DND-41 (cell line): ENCODE data around the gene CPLANE1.

ENCODE experiments used
- ATAC-seq: fragments of 200-7000 bp; cut with Tn5 transposase; 3 replicates; pipeline ENCODE4 v1.9.1; 2021; ENCODE audit warnings: low read depth; ENCODE audit not compliant: insufficient read depth
- DNase-seq: peaks from one replicate; pipeline ENCODE4 v3.0.0-alpha.2; 2020
- H2AFZ ChIP-seq: 2 replicates; pipeline ENCODE4 v1.6.0; 2012; ENCODE audit warnings: low read depth, low read length
- H3K27ac ChIP-seq: 2 replicates; pipeline ENCODE4 v1.5.1; 2012; ENCODE audit warnings: low read length, inconsistent platforms
- H3K27me3 ChIP-seq: fragments of 200-600 bp; sonication (generic); 2 replicates; pipeline ENCODE4 v1.6.0; 2012; ENCODE audit warnings: low read length, mild to moderate bottlenecking, inconsistent platforms; ENCODE audit not compliant: insufficient read depth, poor library complexity
- H3K36me3 ChIP-seq: 2 replicates; pipeline ENCODE4 v1.5.1; 2012; ENCODE audit warnings: low read length, inconsistent platforms; ENCODE audit not compliant: insufficient read depth
- H3K4me1 ChIP-seq: 2 replicates; pipeline ENCODE4 v1.5.1; 2012; ENCODE audit warnings: mild to moderate bottlenecking, low read length; ENCODE audit not compliant: insufficient read depth
- H3K4me2 ChIP-seq: 2 replicates; pipeline ENCODE4 v1.6.0; 2012; ENCODE audit warnings: mild to moderate bottlenecking, moderate library complexity, low read length, inconsistent platforms; ENCODE audit not compliant: insufficient read depth
- H3K4me3 ChIP-seq, 2 experiments: fragments of 200-600 bp in 1 of 2; shearing (Covaris generic) in 1 of 2; 2 replicates each; pipeline ENCODE4 v1.5.1; 2012 to 2016; ENCODE audit warnings: inconsistent platforms in 2 of 2, low read length in 2 of 2, mild to moderate bottlenecking in 2 of 2, low read depth in 1 of 2, moderate library complexity in 1 of 2
- H3K79me2 ChIP-seq: 2 replicates; pipeline ENCODE4 v1.6.0; 2012; ENCODE audit warnings: low read length, inconsistent platforms; ENCODE audit not compliant: insufficient read depth
- H3K9ac ChIP-seq: 2 replicates; pipeline ENCODE4 v1.6.0; 2012; ENCODE audit warnings: low read depth, mild to moderate bottlenecking, inconsistent platforms, low read length, moderate library complexity
- H3K9me3 ChIP-seq: 2 replicates; pipeline ENCODE4 v1.5.1; 2012; ENCODE audit warnings: low read length, moderate library complexity, mild to moderate bottlenecking, inconsistent platforms; ENCODE audit not compliant: insufficient read depth, severe bottlenecking
- H4K20me1 ChIP-seq: 2 replicates; pipeline ENCODE4 v1.6.0; 2012; ENCODE audit warnings: low read length; ENCODE audit not compliant: insufficient read depth
- EZH2 ChIP-seq: IDR thresholded peaks from 3 replicates; pipeline ENCODE4 v1.6.1; 2012; ENCODE audit warnings: borderline replicate concordance, low read depth, mild to moderate bottlenecking, moderate library complexity, low read length, inconsistent platforms; ENCODE audit not compliant: severe bottlenecking
- TF ChIP-seq, protein P1 (sequence below): IDR thresholded peaks from 2 replicates; pipeline ENCODE4 v1.5.1; 2012; ENCODE audit warnings: borderline replicate concordance, low read length, moderate library complexity, mild to moderate bottlenecking; ENCODE audit not compliant: poor library complexity, severe bottlenecking; ENCODE audit errors: extremely low read depth

CPLANE1 gene

DNA sequence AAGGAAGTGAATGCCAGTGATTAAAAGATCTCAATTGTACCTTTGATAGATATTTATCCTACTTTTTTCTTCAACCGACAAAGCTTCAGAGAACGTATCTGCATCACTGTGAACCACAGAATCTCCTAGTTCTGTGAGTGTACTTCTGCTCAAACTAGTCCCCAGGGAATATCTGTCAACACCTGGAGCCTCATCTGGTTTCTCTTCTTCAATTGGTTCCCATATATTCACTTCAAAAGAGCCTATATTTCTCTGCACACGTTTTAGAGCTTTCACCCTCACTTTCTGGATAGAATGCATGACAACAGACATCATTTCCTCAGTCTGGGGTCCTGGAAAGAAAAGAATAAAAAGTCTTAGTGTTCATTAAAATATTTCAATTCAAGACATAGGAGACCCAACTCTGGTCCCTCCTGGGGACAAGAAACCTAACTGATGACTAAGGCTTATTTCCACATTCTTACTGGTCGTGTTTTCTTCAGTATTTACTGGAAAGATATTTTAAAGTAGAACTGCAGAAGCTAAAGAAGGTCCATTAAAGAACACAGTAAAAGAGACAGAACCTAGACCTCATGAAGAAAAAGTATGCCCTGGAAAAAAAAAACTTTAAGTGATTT lies 64.3 kb downstream of the CPLANE1 start:
- peaks cover 42% of the 10 kb centered on the region for H3K36me3 ChIP-seq
- DNase-seq, result peak; percentile 53
- peak overlapping the region; percentile 32; the same call in 1 of the 2 replicates for H3K9ac ChIP-seq
- no peaks in the 10 kb centered on the region for H3K27me3 ChIP-seq
- H3K4me3 ChIP-seq, result no peak overlapping the region
- 0 out of 2 replicates have a peak overlapping the region, but pooled peaks have one; percentile 27 for H2AFZ ChIP-seq
- no peak for TF ChIP-seq EZH2
- TF ChIP-seq, protein P1, sequence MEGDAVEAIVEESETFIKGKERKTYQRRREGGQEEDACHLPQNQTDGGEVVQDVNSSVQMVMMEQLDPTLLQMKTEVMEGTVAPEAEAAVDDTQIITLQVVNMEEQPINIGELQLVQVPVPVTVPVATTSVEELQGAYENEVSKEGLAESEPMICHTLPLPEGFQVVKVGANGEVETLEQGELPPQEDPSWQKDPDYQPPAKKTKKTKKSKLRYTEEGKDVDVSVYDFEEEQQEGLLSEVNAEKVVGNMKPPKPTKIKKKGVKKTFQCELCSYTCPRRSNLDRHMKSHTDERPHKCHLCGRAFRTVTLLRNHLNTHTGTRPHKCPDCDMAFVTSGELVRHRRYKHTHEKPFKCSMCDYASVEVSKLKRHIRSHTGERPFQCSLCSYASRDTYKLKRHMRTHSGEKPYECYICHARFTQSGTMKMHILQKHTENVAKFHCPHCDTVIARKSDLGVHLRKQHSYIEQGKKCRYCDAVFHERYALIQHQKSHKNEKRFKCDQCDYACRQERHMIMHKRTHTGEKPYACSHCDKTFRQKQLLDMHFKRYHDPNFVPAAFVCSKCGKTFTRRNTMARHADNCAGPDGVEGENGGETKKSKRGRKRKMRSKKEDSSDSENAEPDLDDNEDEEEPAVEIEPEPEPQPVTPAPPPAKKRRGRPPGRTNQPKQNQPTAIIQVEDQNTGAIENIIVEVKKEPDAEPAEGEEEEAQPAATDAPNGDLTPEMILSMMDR, result no peak
- H3K79me2 ChIP-seq, result no peaks in the 10 kb centered on the region
- H3K4me1 ChIP-seq, result peaks cover 32% of the 10 kb centered on the region
- H3K4me2 ChIP-seq, result peak overlapping the region; percentile 41; the same call in 1 of the 2 replicates
- ATAC-seq, result peak; percentile 96
- peak overlapping the region; percentile 80 for H3K27ac ChIP-seq
- no peaks in the 10 kb centered on the region for H3K9me3 ChIP-seq
- no peaks in the 10 kb centered on the region for H4K20me1 ChIP-seq

DNA sequence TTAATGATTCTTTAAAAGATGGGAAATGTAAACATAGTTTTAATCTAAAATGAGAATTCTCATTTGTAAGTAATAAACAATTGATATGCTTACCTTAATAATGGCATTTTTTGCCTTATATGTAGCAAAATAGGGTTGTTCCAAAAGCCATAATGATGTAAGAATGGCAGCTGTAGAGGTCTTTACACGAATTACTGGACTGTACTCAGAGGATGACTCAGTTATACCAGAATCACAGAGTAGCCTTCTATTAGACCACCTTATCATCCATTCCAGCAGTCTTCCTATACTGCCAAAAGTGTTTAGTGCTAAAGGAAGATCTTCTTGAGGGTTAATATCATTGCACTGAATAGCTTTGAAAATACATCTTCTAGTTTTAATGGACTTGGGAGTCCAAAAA lies 66.5 kb downstream of the CPLANE1 start:
- H3K79me2 ChIP-seq, result no peaks in the 10 kb centered on the region
- no peak for TF ChIP-seq EZH2
- TF ChIP-seq, protein P1, result no peak
- no peak overlapping the region for H3K4me2 ChIP-seq
- no peaks in the 10 kb centered on the region for H4K20me1 ChIP-seq
- DNase-seq (no peak), ATAC-seq (no peak)
- H3K4me1 ChIP-seq, result peaks cover 32% of the 10 kb centered on the region
- H3K9me3 ChIP-seq, result no peaks in the 10 kb centered on the region
- H3K27ac ChIP-seq, result no peak overlapping the region
- H2AFZ ChIP-seq, result no peak overlapping the region
- no peak overlapping the region for H3K4me3 ChIP-seq
- peaks cover 41% of the 10 kb centered on the region for H3K36me3 ChIP-seq
- H3K9ac ChIP-seq, result no peak overlapping the region
- H3K27me3 ChIP-seq, result no peaks in the 10 kb centered on the region

DNA sequence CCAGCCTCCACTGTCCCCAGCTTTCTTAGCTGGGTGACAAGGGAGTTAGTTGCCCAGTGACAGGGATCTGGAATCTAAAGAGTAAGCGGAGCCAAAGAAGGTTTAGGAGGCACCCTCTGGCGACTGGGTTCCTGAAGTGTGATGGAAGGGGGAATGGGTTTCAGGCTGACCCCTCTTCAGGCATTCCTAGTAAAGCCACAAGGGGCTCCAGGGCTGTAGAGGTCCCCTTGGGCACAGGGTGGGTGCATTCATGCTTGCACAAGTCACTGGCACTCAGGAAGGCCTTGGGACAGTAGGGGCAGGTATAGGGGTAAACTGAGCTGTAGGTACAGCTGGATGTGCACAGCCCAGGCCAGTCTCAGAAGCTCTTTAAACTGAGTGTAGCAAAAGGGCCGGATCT lies 74.2 kb downstream of the CPLANE1 start:
- peaks cover 61% of the 10 kb centered on the region for H3K36me3 ChIP-seq
- TF ChIP-seq, protein P1, result no peak
- TF ChIP-seq EZH2, result no peak
- no peak overlapping the region for H3K27ac ChIP-seq
- H3K9me3 ChIP-seq, result no peaks in the 10 kb centered on the region
- H2AFZ ChIP-seq, result no peak overlapping the region
- H4K20me1 ChIP-seq, result no peaks in the 10 kb centered on the region
- no peak overlapping the region for H3K4me3 ChIP-seq
- no peak overlapping the region for H3K4me2 ChIP-seq
- DNase-seq (no peak), ATAC-seq (no peak)
- H3K27me3 ChIP-seq, result no peaks in the 10 kb centered on the region
- no peaks in the 10 kb centered on the region for H3K4me1 ChIP-seq
- H3K9ac ChIP-seq, result no peak overlapping the region
- H3K79me2 ChIP-seq, result no peaks in the 10 kb centered on the region

DNA sequence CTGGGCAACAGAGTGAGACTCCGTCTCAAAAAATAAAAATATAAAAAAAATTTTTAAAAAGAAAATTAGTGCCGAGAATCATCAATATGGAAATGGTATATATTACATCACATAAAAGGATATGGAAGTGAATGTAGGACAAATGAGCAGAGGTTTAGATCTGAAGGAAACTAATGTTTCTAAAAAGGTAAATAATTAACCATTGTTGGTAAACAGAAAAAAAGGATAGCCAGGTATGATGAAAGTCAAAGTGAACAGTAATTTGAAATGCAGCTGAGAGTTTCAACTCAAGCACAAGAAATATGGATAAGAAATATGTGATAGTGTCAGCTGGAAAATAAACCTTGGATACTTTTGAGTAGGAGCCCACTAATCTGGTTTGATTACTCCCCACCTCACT lies 76.2 kb downstream of the CPLANE1 start:
- no peak overlapping the region for H3K4me3 ChIP-seq
- TF ChIP-seq, protein P1, result no peak
- no peak for TF ChIP-seq EZH2
- no peak overlapping the region for H3K9ac ChIP-seq
- H3K27me3 ChIP-seq, result no peaks in the 10 kb centered on the region
- H3K9me3 ChIP-seq, result no peaks in the 10 kb centered on the region
- H4K20me1 ChIP-seq, result no peaks in the 10 kb centered on the region
- H3K4me2 ChIP-seq, result no peak overlapping the region
- H3K36me3 ChIP-seq, result peaks cover 76% of the 10 kb centered on the region
- no peak overlapping the region for H2AFZ ChIP-seq
- H3K79me2 ChIP-seq, result no peaks in the 10 kb centered on the region
- H3K4me1 ChIP-seq, result no peaks in the 10 kb centered on the region
- no peak overlapping the region for H3K27ac ChIP-seq
- no peak for DNase-seq
- no peak for ATAC-seq
